ENCODE data around the gene ARHGAP20. TPM values are rescaled to one million over a fixed set of nuclear protein-coding genes. Genes with fewer than 3 reads are reported as not detected.

The ARHGAP20 gene
- total RNA-seq, 2 donors from 2014 or later: 3.5 TPM

- no peaks in the 10 kb centered on the region for H3K27me3 ChIP-seq (replicated peaks; ENCODE audit: insufficient read depth)
- no peak for DNase-seq (ENCODE audit: low spot score)
- no peaks in the 10 kb centered on the region for H3K9me3 ChIP-seq
- no peak for ATAC-seq (ENCODE audit: insufficient number of reproducible peaks, low FRiP score, low read depth)
- no peaks in the 10 kb centered on the region for H3K36me3 ChIP-seq
- TF ChIP-seq CTCF (IDR thresholded peaks at IDR 0.05): no peak
- H3K4me1 ChIP-seq (ENCODE audit: control insufficient read depth in 1 of 2, low read depth in 2 of 2): no peaks in the 10 kb centered on the region
- H3K4me3 ChIP-seq: no peak overlapping the region
- no peak overlapping the region for H3K27ac ChIP-seq
Observed at GRCh38 chr11:110564676-110565356, 147.4 kb downstream of the ARHGAP20 start.

GRCh38 chr11:110544779-110545178, 167.5 kb downstream of the ARHGAP20 start:
- TF ChIP-seq CTCF (IDR thresholded peaks at IDR 0.05): no peak
- Histone ChIP-seq H3K36me3 (no peaks in the 10 kb centered on the region), H3K27me3 (replicated peaks; ENCODE audit: insufficient read depth) (no peaks in the 10 kb centered on the region), H3K27ac (no peak overlapping the region), H3K9me3 (no peaks in the 10 kb centered on the region), H3K4me3 (no peak overlapping the region), H3K4me1 (ENCODE audit: control insufficient read depth in 1 of 2, low read depth in 2 of 2) (no peaks in the 10 kb centered on the region)
- no peak for DNase-seq (ENCODE audit: low spot score)
- no peak for ATAC-seq (ENCODE audit: insufficient number of reproducible peaks, low FRiP score, low read depth)

- ATAC-seq (ENCODE audit: insufficient number of reproducible peaks, low FRiP score, low read depth) (no peak), DNase-seq (ENCODE audit: low spot score) (no peak)
- H3K9me3 ChIP-seq: no peaks in the 10 kb centered on the region
- no peak overlapping the region for H3K27ac ChIP-seq
- no peaks in the 10 kb centered on the region for H3K27me3 ChIP-seq (replicated peaks; ENCODE audit: insufficient read depth)
- TF ChIP-seq CTCF (IDR thresholded peaks at IDR 0.05): no peak
- H3K4me1 ChIP-seq (ENCODE audit: control insufficient read depth in 1 of 2, low read depth in 2 of 2): no peaks in the 10 kb centered on the region
- H3K36me3 ChIP-seq: no peaks in the 10 kb centered on the region
- H3K4me3 ChIP-seq: no peak overlapping the region
Observed at GRCh38 chr11:110538154-110538553, 174.1 kb downstream of the ARHGAP20 start.

- H3K4me3 ChIP-seq: no peak overlapping the region
- no peaks in the 10 kb centered on the region for H3K9me3 ChIP-seq
- no peaks in the 10 kb centered on the region for H3K27me3 ChIP-seq (replicated peaks; ENCODE audit: insufficient read depth)
- no peaks in the 10 kb centered on the region for H3K4me1 ChIP-seq (ENCODE audit: control insufficient read depth in 1 of 2, low read depth in 2 of 2)
- DNase-seq (ENCODE audit: low spot score) (no peak), ATAC-seq (ENCODE audit: insufficient number of reproducible peaks, low FRiP score, low read depth) (no peak)
- no peak for TF ChIP-seq CTCF (IDR thresholded peaks at IDR 0.05)
- no peak overlapping the region for H3K27ac ChIP-seq
- no peaks in the 10 kb centered on the region for H3K36me3 ChIP-seq
Observed at GRCh38 chr11:110530900-110531741, 181.1 kb downstream of the ARHGAP20 start.

GRCh38 chr11:110529043-110529442, 183.2 kb downstream of the ARHGAP20 start:
- TF ChIP-seq CTCF (IDR thresholded peaks at IDR 0.05): no peak
- H3K4me3 ChIP-seq: no peak overlapping the region
- DNase-seq (ENCODE audit: low spot score) (no peak), ATAC-seq (ENCODE audit: insufficient number of reproducible peaks, low FRiP score, low read depth) (no peak)
- no peak overlapping the region for H3K27ac ChIP-seq
- no peaks in the 10 kb centered on the region for H3K4me1 ChIP-seq (ENCODE audit: control insufficient read depth in 1 of 2, low read depth in 2 of 2)
- no peaks in the 10 kb centered on the region for H3K36me3 ChIP-seq
- no peaks in the 10 kb centered on the region for H3K27me3 ChIP-seq (replicated peaks; ENCODE audit: insufficient read depth)
- H3K9me3 ChIP-seq: no peaks in the 10 kb centered on the region

All from thoracic aorta (tissue), 2 donors.